NCI-H1048 (cell line): ENCODE measurements around the gene A1BG.
"Not testable (repeated sequence)": the region's sequence is repeated elsewhere in the genome, so short reads cannot be mapped to it uniquely, and the experiment has no call there.

Experiments
- DNase-seq: peaks from one replicate; lab custom pipeline; 2025; lab: John Stamatoyannopoulos, UW

Gene A1BG

DNA sequence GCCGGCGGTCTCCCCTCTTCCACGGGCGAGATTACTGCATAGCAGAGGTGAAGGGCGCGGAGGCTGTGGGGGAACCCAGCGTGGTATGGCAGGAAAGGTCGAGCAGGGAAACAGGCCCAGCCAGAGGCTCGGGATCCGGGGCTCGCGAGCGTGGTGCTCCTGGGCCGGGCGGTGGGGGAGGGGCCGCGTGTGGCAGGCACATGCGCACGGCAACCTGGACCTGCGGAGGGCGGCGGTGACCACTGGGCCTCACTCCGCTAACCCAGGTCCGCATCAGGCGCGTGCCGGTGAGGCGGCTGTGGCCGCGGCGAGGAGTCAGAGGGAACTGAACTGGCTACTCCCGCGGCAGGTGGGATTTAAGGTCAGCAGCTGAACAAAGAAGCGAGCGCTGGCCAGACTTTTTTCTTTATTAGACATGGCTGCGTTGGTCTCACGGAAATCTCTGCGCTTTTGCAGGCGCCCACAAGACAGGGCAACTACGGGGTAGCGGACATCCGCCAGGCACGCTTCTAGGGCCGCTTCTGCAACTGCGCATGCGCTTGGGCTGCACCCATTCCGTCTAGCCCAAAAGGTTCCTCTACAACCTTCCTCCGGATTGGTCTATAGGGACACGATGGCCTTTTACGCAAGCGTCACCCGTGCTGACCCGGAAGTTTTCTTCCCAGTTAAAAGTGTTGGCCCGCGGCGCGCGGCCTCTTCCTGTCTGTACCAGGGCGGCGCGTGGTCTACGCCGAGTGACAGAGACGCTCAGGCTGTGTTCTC is 33.5 kb upstream of the A1BG start, which contains the start of gene RPS5:
Gene RPS5, plus strand, starts transcription at position 694 of the 762 bp plus-strand sequence. CDS start 869 bp downstream, outside the sequence.
- peak; percentile 98 for DNase-seq

DNA sequence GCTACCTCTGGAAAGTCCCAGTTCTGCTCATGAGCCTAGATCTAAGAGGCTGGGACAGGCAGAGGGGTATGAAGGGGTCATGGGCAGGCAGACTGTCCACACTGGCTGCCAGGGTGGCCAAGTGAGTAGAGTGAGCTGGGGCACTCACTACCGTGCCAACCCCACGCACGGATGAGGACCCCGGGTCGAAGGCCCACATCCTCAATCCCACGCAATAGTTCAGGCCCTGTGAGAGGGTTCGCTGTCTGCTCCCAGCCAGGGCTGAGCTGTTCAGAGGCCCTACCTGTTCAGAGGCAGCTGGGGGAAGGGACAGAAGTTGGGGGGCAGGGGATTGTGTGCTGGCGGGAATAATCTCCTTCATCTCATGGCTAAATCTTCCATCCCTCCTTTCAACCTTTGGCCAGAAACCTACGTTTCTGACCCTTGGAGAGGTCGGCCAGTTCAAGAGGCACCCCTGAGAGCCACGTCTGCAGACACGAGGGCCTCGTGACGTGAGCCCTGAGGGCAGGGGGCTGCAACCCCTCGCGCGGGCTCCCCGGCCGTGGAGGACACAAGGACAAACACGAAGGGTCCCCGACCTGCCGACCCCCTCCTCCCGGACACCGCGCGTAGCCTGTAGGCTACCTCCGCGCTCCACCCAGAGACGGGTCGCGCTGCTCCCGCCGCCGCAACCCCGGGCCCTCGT is 32.7 kb upstream of the A1BG start:
- DNase-seq: no peak

DNA sequence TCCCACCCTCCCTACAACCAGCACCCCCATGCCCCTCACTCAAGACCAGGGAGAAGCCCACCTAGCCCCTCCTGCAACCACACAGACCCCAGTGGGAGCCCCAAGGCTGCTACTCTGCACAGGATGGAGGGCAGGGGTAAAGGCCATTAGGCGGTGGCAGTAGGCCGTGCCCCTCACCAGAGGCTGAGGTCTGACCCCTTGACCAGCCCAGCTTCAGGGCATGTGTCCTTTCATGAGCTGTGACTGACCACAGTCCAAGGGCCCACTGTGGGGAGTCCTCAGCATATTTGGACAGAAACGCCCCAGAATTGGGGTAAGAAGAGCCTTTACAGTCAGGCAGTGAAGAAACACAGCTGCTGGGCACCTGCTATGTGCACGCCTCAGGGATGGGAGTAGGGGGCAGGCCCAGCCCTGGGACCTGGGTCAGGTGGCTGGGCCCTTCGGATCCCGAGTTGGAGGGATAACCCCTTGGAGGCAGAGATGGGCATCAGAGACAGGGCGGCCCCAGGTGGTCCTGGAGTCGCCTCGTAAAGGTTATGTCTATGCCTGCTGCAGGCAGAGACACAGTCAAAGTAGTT is 32.1 kb upstream of the A1BG start:
- DNase-seq: no peak

DNA sequence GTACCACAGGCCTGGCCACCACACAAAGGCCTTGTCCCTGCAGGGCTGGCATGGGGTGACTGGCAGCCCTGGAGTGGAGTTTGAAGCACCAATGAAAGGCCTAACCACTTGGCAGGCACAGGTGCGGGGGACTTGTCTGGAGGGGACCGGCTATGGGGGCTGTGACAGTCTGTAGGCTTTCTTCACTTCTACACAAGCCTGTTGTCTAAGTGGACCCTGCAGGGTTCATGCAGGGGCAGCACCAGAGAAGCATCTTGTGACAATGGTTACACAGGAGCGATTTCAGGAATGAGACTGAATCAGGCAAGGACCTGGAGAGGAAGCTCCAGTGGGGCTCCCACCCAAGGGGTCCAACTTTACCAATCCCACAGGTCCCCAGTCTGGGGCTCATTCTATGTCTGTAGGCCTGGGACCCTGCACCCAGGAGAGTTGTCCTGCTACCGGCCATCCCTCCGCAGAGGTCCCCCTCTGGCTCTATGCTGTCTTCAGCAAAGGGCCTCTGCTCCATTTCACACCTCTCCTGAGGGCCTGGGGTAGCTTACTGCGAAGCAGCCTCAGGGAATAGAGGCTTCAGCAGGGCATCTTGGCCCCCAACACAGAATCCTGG is 29.8 kb upstream of the A1BG start:
- DNase-seq: no peak

DNA sequence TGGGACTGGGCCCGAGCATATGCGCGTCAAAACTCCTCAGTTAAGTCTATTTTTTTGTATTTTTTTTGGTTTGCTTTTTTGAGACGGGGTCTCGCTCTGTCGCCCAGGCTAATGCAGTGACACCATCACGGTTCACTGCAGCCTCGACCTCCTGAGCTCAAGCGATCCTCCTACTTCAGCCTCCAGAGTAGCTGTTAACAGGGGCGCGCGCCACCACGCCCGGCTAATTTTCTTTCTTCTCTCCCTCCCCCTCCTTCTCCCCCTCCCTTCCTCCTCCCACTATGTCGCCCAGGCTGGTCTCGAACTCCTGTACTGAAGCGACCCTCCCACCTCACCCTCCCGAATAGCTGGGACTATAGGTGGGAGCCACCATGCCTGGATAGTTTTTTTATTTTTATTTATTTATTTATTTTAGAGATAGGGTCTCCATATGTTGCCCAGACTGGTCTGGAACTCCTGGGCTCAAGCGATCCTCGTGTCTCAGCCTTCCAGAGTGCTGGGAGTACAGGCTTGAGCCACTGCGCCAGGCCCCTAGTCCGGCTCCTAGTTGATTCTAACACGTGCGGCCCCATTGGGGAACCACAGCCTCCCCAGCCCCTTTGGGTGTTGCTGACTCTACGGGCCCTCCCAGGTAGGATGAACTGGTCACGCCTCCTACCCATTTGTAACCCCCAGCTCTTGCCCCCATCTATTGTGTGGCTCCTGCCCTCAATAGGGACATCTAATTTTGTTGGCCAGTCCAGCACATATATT is 28.3 kb upstream of the A1BG start:
- DNase-seq: no peak

DNA sequence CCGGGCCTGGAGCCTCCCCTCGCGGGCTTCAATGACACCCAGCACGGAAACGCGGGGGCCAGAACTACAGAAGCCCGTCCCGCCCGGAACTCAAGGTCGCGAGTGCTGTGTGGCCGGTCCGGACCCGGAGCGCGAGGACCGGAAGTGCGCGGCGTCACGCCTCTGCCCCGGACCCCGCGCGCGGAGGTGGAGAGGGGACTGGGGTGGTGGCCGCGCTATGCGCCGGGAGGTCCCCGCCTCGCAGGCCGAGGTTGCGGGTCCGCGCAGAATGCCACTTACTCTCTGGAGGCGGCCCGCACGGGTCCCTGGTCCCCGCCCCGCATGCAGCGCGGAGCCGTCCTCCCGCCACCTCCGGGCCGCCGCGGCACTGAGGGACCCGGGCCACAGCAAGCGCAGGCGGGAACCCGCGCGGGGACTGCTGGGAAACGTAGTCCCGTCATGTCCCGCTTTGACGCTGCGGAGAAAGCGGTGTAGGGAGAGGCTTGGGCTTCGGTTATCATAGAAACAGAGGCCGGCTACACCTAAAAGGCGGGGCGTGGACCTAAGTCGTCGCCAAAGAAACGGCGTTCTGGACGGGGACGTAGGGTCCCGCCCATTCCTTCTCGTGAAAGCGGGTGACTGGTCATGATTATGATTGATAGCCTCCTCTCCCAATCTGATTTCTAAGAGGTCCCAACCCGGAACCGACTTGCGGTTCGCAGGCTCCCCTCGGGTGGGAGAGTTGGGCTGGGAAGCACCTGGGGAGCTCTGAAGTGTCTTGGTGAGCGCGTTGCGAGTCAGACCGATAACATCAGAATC is 27.6 kb upstream of the A1BG start, which contains the start of gene ZNF837:
Gene ZNF837, minus strand, starts transcription at position 369 of the 798 bp plus-strand sequence. CDS start 11,698 bp downstream, outside the sequence.
- peak; percentile 99 for DNase-seq

DNA sequence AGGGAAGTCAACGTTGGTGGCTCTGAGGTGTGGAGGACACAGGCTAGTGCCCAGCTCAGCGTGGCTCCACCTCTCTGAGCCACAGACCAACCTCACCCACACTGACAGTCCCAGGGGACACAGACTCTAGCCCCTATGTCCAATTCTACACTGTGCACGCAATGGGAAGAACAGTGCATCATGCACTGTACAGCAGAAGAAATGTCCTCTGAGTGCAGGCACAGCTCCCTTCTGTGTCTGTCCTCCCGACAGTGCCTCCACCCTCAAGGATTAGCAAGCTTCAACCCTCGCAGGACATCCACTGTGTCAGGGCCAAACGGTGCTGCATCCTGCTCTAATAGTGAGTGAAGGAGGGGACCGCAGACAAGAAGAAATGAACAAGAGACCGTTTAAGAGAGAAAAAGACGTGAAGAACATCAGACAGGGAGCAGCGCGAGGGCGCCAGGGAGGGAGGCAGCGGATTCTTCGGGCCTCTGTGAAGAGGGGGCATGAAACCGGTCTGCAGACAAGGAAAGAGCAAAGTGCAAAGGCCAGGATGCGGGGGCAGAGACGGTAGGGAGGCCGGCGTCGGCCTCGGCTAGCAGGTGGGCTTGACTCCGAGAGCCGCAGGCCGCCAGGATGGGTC is 26.9 kb upstream of the A1BG start:
- no peak for DNase-seq

DNA sequence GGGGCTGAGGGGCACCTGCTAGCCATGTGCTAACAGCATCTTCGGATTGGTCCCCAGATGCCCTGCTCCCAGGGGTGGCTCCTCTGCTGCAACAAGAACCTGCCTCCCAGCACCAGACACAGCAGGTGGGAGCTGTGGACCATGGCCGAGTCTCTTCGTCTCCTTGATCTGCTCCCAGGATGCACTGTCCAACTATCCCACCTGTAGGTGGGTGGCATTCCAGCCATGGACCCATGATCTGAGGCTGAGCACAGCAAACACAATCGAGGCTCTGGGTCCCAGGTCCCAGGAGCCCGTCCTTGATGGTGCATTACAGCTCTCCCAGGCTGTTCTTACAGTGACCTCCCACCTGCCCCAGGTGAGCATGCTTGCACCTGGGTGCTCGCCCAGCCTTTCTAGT is 26.0 kb upstream of the A1BG start:
- DNase-seq: no peak

DNA sequence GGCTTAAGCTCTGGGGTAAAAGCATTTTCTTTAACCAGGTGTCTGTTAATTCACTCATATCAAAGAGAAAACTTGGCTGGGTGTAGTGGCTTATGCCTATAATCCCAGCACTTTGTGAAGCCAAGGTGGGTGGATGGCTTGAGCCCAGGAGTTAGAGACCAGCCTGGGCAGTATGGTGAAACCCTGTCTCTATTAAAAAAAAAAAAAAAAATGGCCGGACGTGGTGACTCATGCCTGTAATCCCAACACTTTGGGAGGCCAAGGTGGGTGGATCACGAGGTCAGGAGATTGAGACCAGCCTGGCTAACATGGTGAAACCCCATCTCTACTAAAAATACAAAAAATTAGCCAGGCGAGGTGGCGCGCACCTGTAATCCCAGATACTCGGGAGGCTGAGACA is 23.4 kb upstream of the A1BG start:
- not testable (repeated sequence) for DNase-seq

DNA sequence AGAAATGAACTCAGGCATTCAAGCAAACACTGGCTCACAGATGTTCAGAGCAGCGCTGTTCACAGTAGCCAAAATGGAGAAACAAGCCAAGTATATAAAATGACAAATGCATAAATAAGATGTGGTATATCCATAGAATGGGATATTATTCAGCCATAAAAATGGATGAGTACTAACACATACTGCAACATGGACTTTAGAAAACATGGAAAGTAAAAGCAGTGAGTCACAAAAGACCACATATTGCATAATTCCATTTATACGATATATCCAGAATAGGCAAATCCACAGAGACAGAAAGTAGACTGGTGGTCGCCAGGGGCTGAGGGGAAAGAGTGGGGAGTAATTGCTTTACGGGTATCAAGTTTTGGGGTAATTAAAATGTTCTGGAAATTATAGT is 20.9 kb upstream of the A1BG start:
- no peak for DNase-seq

DNA sequence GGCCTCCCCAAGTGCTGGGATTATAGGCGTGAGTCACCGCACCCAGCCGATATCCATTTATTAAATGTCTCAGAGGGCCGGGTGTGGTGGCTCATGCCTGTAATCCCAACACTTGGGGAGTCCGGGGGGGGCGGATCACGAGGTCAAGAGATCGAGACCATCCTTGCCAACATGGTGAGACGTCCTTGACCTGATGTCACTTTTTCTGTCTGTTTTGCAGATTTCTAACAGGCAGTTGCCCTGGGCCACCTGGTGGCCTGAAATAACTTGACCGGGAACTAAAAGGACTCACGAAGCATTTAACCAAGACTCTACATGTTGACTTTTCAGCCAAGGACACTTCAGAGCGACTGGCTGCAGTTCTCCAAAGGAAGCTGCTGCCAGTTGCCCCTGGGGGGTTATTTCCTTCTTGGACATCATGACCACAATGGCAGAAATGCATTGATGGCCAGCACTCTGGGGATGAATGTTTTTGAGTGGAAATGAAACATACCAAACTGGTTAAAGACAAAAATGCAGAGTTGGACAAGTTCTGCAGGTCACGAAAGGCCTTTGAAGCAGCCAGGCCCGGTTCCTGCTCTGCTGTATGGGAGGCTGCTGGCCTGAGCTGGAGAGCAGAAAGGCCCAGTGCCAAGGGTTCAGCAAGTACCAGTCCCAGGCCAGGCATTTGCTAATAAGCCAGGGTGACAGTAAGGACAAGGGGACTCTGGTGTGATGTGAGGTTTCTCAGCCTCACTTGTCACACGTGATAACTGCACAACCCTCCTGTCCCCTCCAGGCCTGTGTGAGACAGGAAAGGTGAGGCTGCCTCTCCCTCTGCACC is 19.2 kb upstream of the A1BG start:
- no peak for DNase-seq

DNA sequence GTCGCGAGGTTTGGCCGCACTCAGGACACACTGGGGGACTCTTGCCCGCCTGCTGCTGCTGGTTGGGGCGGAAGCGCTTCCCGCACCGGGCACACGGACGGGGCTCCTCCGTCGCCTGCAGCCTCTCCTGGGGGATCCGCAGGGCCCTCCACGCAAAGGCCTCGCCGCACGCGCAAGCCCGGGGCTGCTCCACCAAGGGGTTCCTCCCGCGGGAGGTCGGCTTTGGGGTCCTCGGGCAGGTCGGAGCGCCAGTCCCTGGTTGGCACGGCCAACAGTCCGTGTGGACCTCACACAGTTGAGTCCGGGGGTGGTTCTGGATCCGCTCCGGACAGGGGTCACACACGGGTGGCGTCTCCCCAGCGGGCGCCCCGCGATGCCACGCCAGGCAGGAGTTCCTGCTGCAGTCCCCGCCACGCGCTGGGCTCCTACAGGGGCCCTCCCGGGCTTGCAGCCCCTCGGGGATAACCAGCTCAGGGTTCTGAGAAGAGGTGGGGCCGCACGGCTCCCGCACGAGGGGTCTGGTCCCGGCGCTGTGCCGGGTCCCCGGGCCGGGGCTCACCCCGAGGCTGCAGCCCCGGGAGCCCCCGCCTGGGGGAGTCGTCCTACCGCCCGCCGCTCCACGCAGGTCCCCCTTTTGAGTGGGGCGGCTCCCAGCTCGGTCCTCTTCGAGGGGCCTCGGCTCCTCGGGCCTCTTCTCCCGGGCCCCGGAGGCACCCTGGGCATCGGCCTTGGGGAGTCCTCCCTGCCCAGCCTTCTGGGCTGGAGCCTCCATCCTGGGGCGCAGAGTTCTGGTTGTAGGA is 15.5 kb upstream of the A1BG start:
- no peak for DNase-seq

DNA sequence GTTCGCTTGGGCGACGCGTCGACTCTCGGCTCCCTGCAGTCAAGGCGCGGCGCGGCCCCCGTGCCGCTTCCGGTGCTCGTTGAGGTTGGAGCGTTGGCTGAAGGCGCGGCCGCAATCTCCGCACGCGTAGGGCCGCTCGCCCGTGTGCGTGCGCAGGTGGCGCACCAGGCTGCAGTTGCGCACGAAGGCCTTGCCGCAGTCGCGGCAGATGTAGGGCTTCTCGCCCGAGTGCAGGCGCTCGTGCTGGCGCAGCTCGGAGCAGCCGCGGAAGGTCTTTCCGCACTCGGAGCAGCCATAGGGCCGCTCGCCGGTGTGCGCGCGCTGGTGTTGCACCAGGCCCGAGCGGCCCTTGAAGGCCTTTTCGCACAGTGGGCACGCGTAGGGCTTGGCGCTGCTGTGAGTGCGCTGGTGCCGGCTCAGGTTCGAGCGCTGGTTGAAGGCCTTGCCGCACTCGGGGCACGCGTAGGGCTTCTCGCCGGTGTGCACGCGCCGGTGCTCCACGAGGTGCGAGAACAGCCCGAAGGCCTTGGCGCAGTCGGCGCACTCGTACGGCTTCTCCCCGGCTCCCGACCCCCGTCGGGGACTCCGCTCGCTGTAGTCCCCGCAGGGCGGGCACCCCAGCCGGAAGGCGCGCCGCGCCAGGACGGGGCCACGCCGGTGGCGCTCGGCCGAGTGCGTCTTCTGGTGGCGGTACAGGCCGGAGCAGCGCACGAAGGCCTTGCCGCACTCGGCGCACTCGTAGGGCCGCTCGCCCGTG is 14.6 kb upstream of the A1BG start:
- no peak for DNase-seq

DNA sequence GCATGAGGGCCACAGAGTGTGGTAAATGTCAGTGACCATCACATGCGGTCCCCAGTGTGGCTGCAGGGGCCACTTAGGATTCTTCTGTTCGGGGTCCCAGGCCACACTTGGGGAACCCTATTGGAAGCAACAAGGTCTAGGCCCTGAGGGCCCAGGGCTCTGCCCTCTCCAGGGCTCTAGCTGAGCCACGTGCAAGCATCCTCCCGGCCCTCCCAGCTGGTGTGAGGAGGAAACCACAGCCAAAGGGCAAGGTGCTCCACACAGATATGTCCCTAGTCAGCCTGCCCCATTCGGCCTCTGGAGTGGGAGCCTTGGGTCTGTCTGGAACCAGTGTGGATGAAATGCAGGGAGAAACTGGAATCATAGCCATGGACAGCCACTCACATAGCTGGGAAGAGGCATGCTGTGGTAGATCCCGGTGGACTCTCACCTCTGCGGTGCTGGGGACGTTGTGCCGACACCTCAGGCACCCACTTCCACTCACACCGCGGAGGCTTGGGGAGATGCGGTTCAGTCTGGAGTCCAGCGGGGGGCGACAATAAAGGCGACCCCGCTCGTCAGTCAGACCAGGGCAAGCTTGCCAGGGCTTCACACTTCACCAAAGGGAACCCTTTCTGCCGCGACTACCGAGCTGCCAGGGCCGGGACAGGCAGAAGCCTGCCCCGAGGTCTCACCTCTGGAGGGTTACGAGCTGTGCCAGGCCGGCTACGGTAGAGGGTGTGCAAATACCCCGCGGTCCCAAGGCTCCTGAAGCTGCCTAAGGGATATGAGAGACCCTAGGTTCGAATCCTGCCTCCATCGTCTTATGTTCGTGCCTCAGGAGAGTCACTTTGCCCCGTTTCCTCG is 13.5 kb upstream of the A1BG start:
- no peak for DNase-seq

DNA sequence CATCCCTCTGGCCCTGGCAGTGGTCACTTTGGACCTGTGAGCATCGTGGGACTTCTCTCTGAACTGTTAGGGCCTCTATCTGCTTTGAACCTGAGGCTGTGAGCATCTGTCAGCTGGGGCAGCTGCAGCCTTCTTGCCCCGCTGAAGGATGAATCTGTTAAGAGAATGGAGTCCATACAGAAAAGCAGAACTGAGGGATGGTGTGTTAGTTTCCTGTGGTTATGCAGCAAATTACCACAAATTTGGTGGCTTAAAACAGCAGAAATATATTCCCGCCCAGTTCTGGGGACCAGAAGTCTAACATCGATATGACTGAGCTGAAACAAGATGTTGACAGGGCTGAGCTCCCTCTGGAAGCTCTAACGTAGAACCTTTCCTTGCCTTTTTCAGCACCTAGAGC is 10.9 kb upstream of the A1BG start:
- DNase-seq: no peak

DNA sequence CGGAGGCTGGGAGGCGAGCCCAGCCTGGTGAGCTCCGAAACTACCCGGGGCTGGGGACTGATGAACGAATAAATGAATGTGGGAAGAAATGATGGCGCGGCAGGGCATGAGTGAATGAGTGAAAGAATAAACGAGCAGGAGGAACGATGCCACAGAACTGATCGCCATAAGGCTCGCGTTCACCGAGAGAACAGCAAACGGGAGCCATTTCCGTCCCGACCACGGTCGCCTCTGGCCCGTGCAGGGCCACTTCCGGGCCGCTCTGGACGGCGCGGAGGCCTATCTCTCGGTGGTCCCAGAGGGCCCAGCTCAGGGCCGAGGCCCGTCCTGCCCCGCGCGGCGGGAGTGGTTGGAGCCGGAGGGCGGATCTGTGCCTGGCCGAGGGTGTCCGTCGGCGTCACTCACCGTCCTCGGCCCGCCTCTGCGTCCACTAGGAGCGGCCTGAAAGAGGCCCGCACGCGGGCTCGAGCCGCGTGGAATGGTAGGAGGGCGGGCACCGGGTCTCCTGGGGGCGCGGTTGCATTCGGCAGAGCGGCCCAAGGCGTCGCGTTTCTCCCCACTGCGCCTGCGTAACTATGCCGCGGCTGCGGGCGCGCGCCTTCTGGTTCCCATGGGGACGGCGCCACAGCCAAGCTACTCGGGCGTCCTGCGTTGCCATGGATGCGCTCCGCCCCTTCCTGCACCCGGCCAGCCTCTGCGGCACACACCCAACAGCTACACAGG is 9.1 kb upstream of the A1BG start, which contains the start of gene ZNF497:
Gene ZNF497, minus strand, starts transcription at position 480 of the 723 bp plus-strand sequence. CDS start 5,116 bp downstream, outside the sequence.
- DNase-seq: peak; percentile 91
